Panc1 (cell line): ENCODE measurements around the gene IRF2BP1. TPM values are rescaled to one million over a fixed set of nuclear protein-coding genes. Genes with fewer than 3 reads are reported as not detected.

Source experiments
- ATAC-seq: fragments of 200-7000 bp; cut with Tn5 transposase; 2 replicates; pipeline ENCODE4 v1.9.1; 2020; ENCODE audit warnings: mild to moderate bottlenecking, moderate library complexity
- BruUV-seq: library from RNA; stranded (reverse); fragments of 400-500 nt; replicated peaks from 2 replicates; lab custom pipeline; 2021; lab: Mats Ljungman, UMichigan
- CTCF ChIA-PET: fragments of 300-600 bp; sonication (Branson Sonifier 250); formaldehyde crosslinking; loops from one replicate; lab custom pipeline; 2022; ENCODE audit warnings: antibody characterized with exemption; lab: Charles Lee
- POLR2A ChIA-PET: fragments of 300-600 bp; sonication (Branson Sonifier 250); formaldehyde crosslinking; loops from one replicate; lab custom pipeline; 2022; ENCODE audit warnings: antibody characterized with exemption; lab: Charles Lee
- DNase-seq: peaks from one replicate; pipeline ENCODE4 v3.0.0-alpha.2; 2010; ENCODE audit warnings: low read depth, low spot score
- H3K27ac ChIP-seq: 2 replicates; pipeline ENCODE4 v1.5.1; 2011; ENCODE audit warnings: mild to moderate bottlenecking, low read length, inconsistent platforms
- H3K27me3 ChIP-seq: fragments of 200-500 bp; sonication (Bioruptor generic); 2 replicates; pipeline ENCODE4 v1.6.0; 2014; ENCODE audit warnings: low read length, inconsistent platforms; ENCODE audit not compliant: control insufficient read depth, insufficient read depth
- H3K36me3 ChIP-seq: fragments of 200-500 bp; sonication (Bioruptor generic); 2 replicates; pipeline ENCODE4 v1.5.1; 2014; ENCODE audit warnings: inconsistent platforms, mild to moderate bottlenecking, low read length, moderate library complexity; ENCODE audit not compliant: control insufficient read depth, insufficient read depth
- H3K4me1 ChIP-seq: 2 replicates; pipeline ENCODE4 v1.5.1; 2011; ENCODE audit warnings: inconsistent platforms, mild to moderate bottlenecking, low read length, moderate library complexity; ENCODE audit not compliant: control insufficient read depth, insufficient read depth
- H3K4me3 ChIP-seq, 2 experiments: 2 replicates each; pipeline ENCODE4 v1.5.1; 2011 to 2012; ENCODE audit warnings: low read depth in 2 of 2, low read length in 2 of 2, mild to moderate bottlenecking in 2 of 2, inconsistent platforms in 1 of 2, moderate library complexity in 1 of 2
- H3K9me3 ChIP-seq: fragments of 200-500 bp; sonication (Bioruptor generic); 2 replicates; pipeline ENCODE4 v1.5.1; 2014; ENCODE audit warnings: low read depth, mild to moderate bottlenecking, inconsistent platforms, low read length, moderate library complexity; ENCODE audit not compliant: control insufficient read depth, insufficient read depth
- POLR2AphosphoS5 ChIP-seq: IDR thresholded peaks from 2 replicates; pipeline ENCODE4 v1.6.1; 2012; ENCODE audit warnings: mild to moderate bottlenecking, low read depth, low read length, moderate library complexity
- SIN3A ChIP-seq: IDR thresholded peaks from 2 replicates; pipeline ENCODE4 v1.6.1; 2012; ENCODE audit warnings: low read depth, mild to moderate bottlenecking, low read length, moderate library complexity, borderline replicate concordance; ENCODE audit not compliant: insufficient read depth
- TCF7L2 ChIP-seq: IDR thresholded peaks from 2 replicates; pipeline ENCODE4 v1.6.1; 2011; ENCODE audit warnings: mild to moderate bottlenecking, low read depth, low read length, inconsistent platforms
- in situ Hi-C: cut with HindIII; loops from 2 replicates; pipeline ENCODE4 v1.10.0; 2016; ENCODE audit warnings: low sequenced_read_pairs, low pct_unique_long_range_greater_than_20kb
- intact Hi-C: fragments of 100-400 bp; cut with micrococcal nuclease; formaldehyde crosslinking; loops from one replicate; pipeline ENCODE4 v1.10.0; 2022; ENCODE audit not compliant: unreplicated experiment
- total RNA-seq: library from RNA; stranded (reverse); gene quantifications from one replicate; pipeline ENCODE4 v1.2.1, GENCODE V29; 2021; ENCODE audit not compliant: unreplicated experiment
- TF ChIP-seq, protein P1 (sequence below): fragments of 450-650 bp; IDR thresholded peaks from 2 replicates; pipeline ENCODE4 v1.5.1; 2017; ENCODE audit warnings: mild to moderate bottlenecking
- TF ChIP-seq, protein P2 (sequence below), 2 experiments: IDR thresholded peaks; 2 replicates each; pipeline ENCODE4 v1.6.1; 2011 to 2012; ENCODE audit warnings: low read depth in 2 of 2, control low read depth in 1 of 2, low read length in 1 of 2, mild to moderate bottlenecking in 1 of 2, moderate library complexity in 1 of 2; ENCODE audit not compliant: insufficient read depth in 1 of 2

The IRF2BP1 gene
- total RNA-seq, 1 experiment from 2014 or later, result 21.9 TPM

GRCh38 chr19:45834970-45835369 lies 51.0 kb downstream of the IRF2BP1 start:
- ChIA-PET POLR2A (no interaction called here), CTCF (no interaction called here)
- Histone ChIP-seq H3K36me3 (peaks cover 3% of the 10 kb centered on the region; the same call in 1 of the 2 replicates), H3K4me1 (no peaks in the 10 kb centered on the region), H3K27ac (no peak overlapping the region), H3K4me3 (no peak overlapping the region), H3K9me3 (no peaks in the 10 kb centered on the region), H3K27me3 (no peaks in the 10 kb centered on the region)
- BruUV-seq, result no TSS peak
- intact Hi-C loops (no loop called here), in situ Hi-C loops (no loop called here)
- ATAC-seq, result no peak
- TF ChIP-seq, protein P1, sequence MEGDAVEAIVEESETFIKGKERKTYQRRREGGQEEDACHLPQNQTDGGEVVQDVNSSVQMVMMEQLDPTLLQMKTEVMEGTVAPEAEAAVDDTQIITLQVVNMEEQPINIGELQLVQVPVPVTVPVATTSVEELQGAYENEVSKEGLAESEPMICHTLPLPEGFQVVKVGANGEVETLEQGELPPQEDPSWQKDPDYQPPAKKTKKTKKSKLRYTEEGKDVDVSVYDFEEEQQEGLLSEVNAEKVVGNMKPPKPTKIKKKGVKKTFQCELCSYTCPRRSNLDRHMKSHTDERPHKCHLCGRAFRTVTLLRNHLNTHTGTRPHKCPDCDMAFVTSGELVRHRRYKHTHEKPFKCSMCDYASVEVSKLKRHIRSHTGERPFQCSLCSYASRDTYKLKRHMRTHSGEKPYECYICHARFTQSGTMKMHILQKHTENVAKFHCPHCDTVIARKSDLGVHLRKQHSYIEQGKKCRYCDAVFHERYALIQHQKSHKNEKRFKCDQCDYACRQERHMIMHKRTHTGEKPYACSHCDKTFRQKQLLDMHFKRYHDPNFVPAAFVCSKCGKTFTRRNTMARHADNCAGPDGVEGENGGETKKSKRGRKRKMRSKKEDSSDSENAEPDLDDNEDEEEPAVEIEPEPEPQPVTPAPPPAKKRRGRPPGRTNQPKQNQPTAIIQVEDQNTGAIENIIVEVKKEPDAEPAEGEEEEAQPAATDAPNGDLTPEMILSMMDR, result no peak
- TF ChIP-seq, protein P2, sequence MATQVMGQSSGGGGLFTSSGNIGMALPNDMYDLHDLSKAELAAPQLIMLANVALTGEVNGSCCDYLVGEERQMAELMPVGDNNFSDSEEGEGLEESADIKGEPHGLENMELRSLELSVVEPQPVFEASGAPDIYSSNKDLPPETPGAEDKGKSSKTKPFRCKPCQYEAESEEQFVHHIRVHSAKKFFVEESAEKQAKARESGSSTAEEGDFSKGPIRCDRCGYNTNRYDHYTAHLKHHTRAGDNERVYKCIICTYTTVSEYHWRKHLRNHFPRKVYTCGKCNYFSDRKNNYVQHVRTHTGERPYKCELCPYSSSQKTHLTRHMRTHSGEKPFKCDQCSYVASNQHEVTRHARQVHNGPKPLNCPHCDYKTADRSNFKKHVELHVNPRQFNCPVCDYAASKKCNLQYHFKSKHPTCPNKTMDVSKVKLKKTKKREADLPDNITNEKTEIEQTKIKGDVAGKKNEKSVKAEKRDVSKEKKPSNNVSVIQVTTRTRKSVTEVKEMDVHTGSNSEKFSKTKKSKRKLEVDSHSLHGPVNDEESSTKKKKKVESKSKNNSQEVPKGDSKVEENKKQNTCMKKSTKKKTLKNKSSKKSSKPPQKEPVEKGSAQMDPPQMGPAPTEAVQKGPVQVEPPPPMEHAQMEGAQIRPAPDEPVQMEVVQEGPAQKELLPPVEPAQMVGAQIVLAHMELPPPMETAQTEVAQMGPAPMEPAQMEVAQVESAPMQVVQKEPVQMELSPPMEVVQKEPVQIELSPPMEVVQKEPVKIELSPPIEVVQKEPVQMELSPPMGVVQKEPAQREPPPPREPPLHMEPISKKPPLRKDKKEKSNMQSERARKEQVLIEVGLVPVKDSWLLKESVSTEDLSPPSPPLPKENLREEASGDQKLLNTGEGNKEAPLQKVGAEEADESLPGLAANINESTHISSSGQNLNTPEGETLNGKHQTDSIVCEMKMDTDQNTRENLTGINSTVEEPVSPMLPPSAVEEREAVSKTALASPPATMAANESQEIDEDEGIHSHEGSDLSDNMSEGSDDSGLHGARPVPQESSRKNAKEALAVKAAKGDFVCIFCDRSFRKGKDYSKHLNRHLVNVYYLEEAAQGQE (IDR thresholded peaks at IDR 0.05; ENCODE audit: insufficient read depth in 1 of 2, low read depth in 2 of 2, low read length in 1 of 2), result no peak
- TF ChIP-seq POLR2AphosphoS5 (no peak), TCF7L2 (no peak), SIN3A (no peak)
- DNase-seq, result no peak

Other genes starting within 250 kb of the IRF2BP1 start
- 32.7 TPM for gene EML2, start 246.7 kb downstream of the IRF2BP1 start, total RNA-seq
- gene GIPR, start 217.9 kb downstream of the IRF2BP1 start, total RNA-seq, result 2.0 TPM
- 496 TPM for gene SNRPD2, start 194.2 kb downstream of the IRF2BP1 start, total RNA-seq
- gene QPCTL, start 193.5 kb downstream of the IRF2BP1 start, total RNA-seq, result 19.4 TPM
- gene FBXO46, start 155.2 kb downstream of the IRF2BP1 start, total RNA-seq, result 25.1 TPM
- gene MEIOSIN, start 152.7 kb downstream of the IRF2BP1 start, total RNA-seq, result not detected
- 38.7 TPM for gene SIX5, start 116.9 kb downstream of the IRF2BP1 start, total RNA-seq
- gene DMPK, start 103.7 kb downstream of the IRF2BP1 start, total RNA-seq, result 119 TPM
- gene DMWD, start 93.3 kb downstream of the IRF2BP1 start, total RNA-seq, result 64.6 TPM
- not detected for gene RSPH6A, start 70.8 kb downstream of the IRF2BP1 start, total RNA-seq
- gene SYMPK, start 23.0 kb downstream of the IRF2BP1 start, total RNA-seq, result 47.7 TPM
- 0.26 TPM for gene FOXA3, start 21.8 kb downstream of the IRF2BP1 start, total RNA-seq
- gene MYPOP, start 16.5 kb upstream of the IRF2BP1 start, total RNA-seq, result 11.1 TPM
- not detected for gene NANOS2, start 28.6 kb upstream of the IRF2BP1 start, total RNA-seq
- 0.44 TPM for gene NOVA2, start 87.7 kb upstream of the IRF2BP1 start, total RNA-seq
- 17.9 TPM for gene CCDC61, start 109.3 kb upstream of the IRF2BP1 start, total RNA-seq
- gene PGLYRP1, start 136.9 kb upstream of the IRF2BP1 start, total RNA-seq, result not detected
- 0.39 TPM for gene IGFL4, start 154.9 kb upstream of the IRF2BP1 start, total RNA-seq
- gene IGFL3, start 238.5 kb upstream of the IRF2BP1 start, total RNA-seq, result not detected